Naive B cell (primary cell): ENCODE measurements around the gene ADAMTS16. TPM values are rescaled to one million over a fixed set of nuclear protein-coding genes. Genes with fewer than 3 reads are reported as not detected.

Experiments
- ATAC-seq, 2 donors: fragments of 150-1000 bp; cut with Tn5 transposase; 2 replicates each; pipeline ENCODE4 v1.10.0; 2021; ENCODE audit warnings: low read depth in 2 of 2, mild to moderate bottlenecking in 2 of 2, moderate library complexity in 2 of 2
- DNase-seq: peaks from one replicate; pipeline ENCODE4 v3.0.0; 2022
- H3K27ac Mint-ChIP-seq, 6 donors: one replicate each; pipeline ENCODE4 v1.8.0; 2020 to 2022; ENCODE audit warnings: mild to moderate bottlenecking in 6 of 6, mixed read lengths in 6 of 6, moderate library complexity in 5 of 6, inconsistent platforms in 2 of 6
- H3K27me3 Mint-ChIP-seq, 3 donors: one replicate each; pipeline ENCODE4 v1.8.0; 2021 to 2022; ENCODE audit warnings: mixed read lengths in 3 of 3, mild to moderate bottlenecking in 1 of 3
- H3K36me3 Mint-ChIP-seq, 2 donors: one replicate each; pipeline ENCODE4 v1.8.0; 2020 to 2022; ENCODE audit warnings: mixed read lengths in 2 of 2, inconsistent platforms in 1 of 2, mild to moderate bottlenecking in 1 of 2
- H3K4me1 Mint-ChIP-seq, 3 donors: one replicate each; pipeline ENCODE4 v1.8.0; 2020 to 2022; ENCODE audit warnings: mixed read lengths in 3 of 3, inconsistent platforms in 1 of 3, mild to moderate bottlenecking in 1 of 3, moderate library complexity in 1 of 3
- H3K4me3 Mint-ChIP-seq, 8 donors: one replicate each; pipeline ENCODE4 v1.8.0; 2020 to 2022; ENCODE audit warnings: mild to moderate bottlenecking in 8 of 8, mixed read lengths in 8 of 8, moderate library complexity in 8 of 8, inconsistent platforms in 2 of 8
- H3K9me3 Mint-ChIP-seq, 7 donors: one replicate each; pipeline ENCODE4 v1.8.0; 2020 to 2022; ENCODE audit warnings: mixed read lengths in 7 of 7, mild to moderate bottlenecking in 5 of 7, inconsistent platforms in 2 of 7, moderate library complexity in 1 of 7
- polyA plus RNA-seq, 6 donors: library from polyadenylated mRNA; unstranded; fragments of 300-500 nt; fragmentation: Illumina TruSeq; gene quantifications; one replicate each; pipeline ENCODE4 v1.2.3, GENCODE V29; 2021; ENCODE audit warnings: low read depth in 6 of 6

ADAMTS16 gene
- polyA plus RNA-seq, 6 donors from 2014 or later = not detected

DNA sequence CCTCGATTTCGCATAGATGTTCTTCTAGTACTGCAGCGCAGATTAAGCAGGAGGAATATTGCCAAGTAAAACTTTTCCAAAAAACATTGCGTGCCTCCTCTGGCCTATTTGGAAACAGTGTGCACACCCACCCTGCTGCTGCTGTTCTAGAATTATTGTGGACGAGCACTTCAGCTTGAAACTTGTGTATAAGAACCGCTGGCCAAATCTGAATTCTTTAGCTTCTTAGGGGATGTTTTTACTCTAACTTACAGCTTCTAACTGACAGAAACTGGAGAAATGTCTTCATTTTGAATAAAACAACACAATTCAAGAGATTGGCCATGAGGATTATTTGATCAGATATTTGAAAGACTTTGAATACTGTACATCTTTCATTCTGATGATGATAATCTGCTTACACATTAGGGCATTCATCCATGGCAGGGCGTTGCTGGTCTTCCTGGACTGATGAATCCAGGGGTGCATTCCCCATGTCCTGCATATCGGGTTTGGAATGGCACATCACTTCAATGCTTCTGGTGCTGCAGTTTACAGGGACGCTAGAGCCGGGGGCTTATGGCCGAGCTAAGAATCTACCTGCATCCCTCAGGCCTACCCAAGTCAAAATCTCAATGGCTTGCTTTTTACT, 6.5 kb downstream of the ADAMTS16 start:
- Mint-ChIP-seq H3K9me3 (peaks cover 0 to 12% (median 4%) of the 10 kb centered on the region in 7 donors), H3K27me3 (peaks cover 0 to 14% (median 4%) of the 10 kb centered on the region in 3 donors), H3K27ac (no peak overlapping the region), H3K4me1 (no peaks in the 10 kb centered on the region), H3K4me3 (no peak overlapping the region), H3K36me3 (no peaks in the 10 kb centered on the region)
- DNase-seq (no peak), ATAC-seq (no peak)

- no peak for DNase-seq
- Mint-ChIP-seq H3K36me3 (no peaks in the 10 kb centered on the region), H3K4me3 (no peak overlapping the region), H3K27ac (no peak overlapping the region), H3K9me3 (peaks cover 0 to 22% (median 5%) of the 10 kb centered on the region in 7 donors), H3K4me1 (no peaks in the 10 kb centered on the region), H3K27me3 (no peaks in the 10 kb centered on the region)
- no peak for ATAC-seq
Observed at GRCh38 chr5:5149154-5149553, 9.0 kb downstream of the ADAMTS16 start.

GRCh38 chr5:5150667-5151066, 10.5 kb downstream of the ADAMTS16 start:
- Mint-ChIP-seq H3K36me3 (no peaks in the 10 kb centered on the region), H3K27me3 (no peaks in the 10 kb centered on the region), H3K27ac (peak overlapping the region in 1 of 6 donors; percentile 10), H3K4me3 (no peak overlapping the region), H3K4me1 (peaks cover 3 to 4% (median 3%) of the 10 kb centered on the region in 3 donors), H3K9me3 (peaks cover 4 to 30% (median 6%) of the 10 kb centered on the region in 7 donors)
- DNase-seq = no peak
- no peak for ATAC-seq

GRCh38 chr5:5154733-5155132, 14.6 kb downstream of the ADAMTS16 start:
- no peak for DNase-seq
- H3K9me3 Mint-ChIP-seq = peaks cover 4 to 27% (median 8%) of the 10 kb centered on the region in 7 donors
- no peaks in the 10 kb centered on the region for H3K36me3 Mint-ChIP-seq
- H3K4me3 Mint-ChIP-seq = no peak overlapping the region
- H3K27me3 Mint-ChIP-seq = no peaks in the 10 kb centered on the region
- no peak overlapping the region for H3K27ac Mint-ChIP-seq
- no peak for ATAC-seq
- H3K4me1 Mint-ChIP-seq = peaks cover 4 to 7% (median 5%) of the 10 kb centered on the region in 3 donors

- no peak overlapping the region for H3K4me3 Mint-ChIP-seq
- no peaks in the 10 kb centered on the region for H3K36me3 Mint-ChIP-seq
- ATAC-seq (no peak), DNase-seq (no peak)
- H3K4me1 Mint-ChIP-seq = peaks cover 4 to 7% (median 5%) of the 10 kb centered on the region in 3 donors
- H3K27me3 Mint-ChIP-seq = no peaks in the 10 kb centered on the region
- H3K27ac Mint-ChIP-seq = no peak overlapping the region
- H3K9me3 Mint-ChIP-seq = peaks cover 4 to 27% (median 8%) of the 10 kb centered on the region in 7 donors
Observed at GRCh38 chr5:5155617-5156016, 15.5 kb downstream of the ADAMTS16 start.

DNA sequence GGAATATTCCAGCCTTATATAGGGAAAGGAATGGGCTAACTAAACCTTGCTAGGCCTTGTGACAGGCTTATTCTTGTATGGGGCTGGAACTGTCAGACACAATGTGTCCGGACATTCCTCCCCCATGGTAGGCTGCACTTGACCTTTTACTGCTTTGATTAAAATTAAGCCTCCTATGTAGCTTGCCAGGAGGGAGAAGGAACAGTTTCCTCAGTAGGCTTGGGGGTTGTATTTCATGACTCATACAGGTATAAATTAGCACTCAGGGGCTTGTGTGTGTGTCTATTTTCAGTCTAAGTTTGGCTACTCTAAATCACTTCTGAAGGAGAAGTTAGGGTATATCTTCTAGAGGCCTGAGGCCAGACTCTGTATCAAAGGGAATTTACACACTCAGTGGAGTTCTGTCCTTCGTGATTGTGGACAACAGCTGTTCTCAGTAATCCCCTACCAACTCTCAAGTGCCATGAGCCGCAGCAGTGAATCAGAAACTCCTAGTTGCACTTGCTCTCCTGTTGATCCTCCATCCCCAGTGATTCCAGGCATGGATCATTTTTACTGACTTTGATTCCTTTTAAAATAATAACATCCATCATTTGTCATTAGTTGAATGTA, 16.4 kb downstream of the ADAMTS16 start:
- no peak overlapping the region for H3K4me3 Mint-ChIP-seq
- ATAC-seq (no peak), DNase-seq (no peak)
- peaks cover 4 to 22% (median 7%) of the 10 kb centered on the region in 7 donors for H3K9me3 Mint-ChIP-seq
- H3K27ac Mint-ChIP-seq = no peak overlapping the region
- H3K36me3 Mint-ChIP-seq = no peaks in the 10 kb centered on the region
- no peaks in the 10 kb centered on the region for H3K27me3 Mint-ChIP-seq
- peaks cover 4 to 7% (median 5%) of the 10 kb centered on the region in 3 donors for H3K4me1 Mint-ChIP-seq

GRCh38 chr5:5158472-5158895, 18.4 kb downstream of the ADAMTS16 start:
- Mint-ChIP-seq H3K4me3 (no peak overlapping the region), H3K4me1 (peaks cover 4 to 7% (median 5%) of the 10 kb centered on the region in 3 donors), H3K9me3 (peaks cover 4 to 12% (median 6%) of the 10 kb centered on the region in 7 donors), H3K36me3 (no peaks in the 10 kb centered on the region), H3K27me3 (no peaks in the 10 kb centered on the region), H3K27ac (no peak overlapping the region)
- DNase-seq (no peak), ATAC-seq (no peak)

DNA sequence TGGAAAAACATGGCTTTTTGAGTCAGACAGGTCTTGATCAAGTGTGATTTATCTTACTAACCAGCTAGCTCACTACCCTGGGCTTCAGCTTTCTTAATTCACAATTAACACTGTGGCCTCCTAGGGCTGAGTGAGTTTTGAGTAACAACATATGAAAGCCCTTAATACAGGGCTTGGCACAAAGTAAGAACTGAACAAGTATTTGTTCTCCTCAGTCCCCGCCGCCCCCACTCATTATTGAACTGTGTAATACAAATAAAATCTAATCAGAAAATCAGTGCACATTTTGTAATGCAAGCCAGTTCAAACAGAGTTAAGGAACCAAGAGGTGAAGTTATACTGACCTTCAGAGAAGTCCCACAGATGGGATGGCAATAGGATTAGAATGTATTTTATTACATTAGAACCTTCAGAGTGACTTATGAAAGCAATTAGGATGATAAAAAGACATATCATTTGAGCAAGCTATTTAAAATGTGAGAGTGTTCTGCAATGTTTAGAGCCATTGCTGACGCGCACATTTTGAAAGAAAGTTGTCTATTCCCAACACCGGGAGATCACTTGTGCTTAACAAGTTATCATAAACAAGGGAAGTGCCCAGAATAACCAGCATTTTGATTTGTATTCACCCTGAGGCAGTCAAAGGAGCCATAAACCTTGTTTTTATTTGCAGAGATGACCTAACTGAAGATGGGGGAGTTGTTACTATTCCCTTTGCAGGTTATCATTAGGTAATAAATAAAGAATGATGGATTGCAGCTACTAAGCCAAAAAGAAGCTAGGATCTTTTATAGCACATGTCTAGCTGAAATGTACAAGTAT, 19.4 kb downstream of the ADAMTS16 start:
- ATAC-seq = no peak
- Mint-ChIP-seq H3K36me3 (no peaks in the 10 kb centered on the region), H3K9me3 (peaks cover 5 to 11% (median 6%) of the 10 kb centered on the region in 7 donors), H3K4me1 (peaks cover 4 to 7% (median 5%) of the 10 kb centered on the region in 3 donors), H3K4me3 (no peak overlapping the region), H3K27me3 (no peaks in the 10 kb centered on the region), H3K27ac (no peak overlapping the region)
- DNase-seq = no peak

DNA sequence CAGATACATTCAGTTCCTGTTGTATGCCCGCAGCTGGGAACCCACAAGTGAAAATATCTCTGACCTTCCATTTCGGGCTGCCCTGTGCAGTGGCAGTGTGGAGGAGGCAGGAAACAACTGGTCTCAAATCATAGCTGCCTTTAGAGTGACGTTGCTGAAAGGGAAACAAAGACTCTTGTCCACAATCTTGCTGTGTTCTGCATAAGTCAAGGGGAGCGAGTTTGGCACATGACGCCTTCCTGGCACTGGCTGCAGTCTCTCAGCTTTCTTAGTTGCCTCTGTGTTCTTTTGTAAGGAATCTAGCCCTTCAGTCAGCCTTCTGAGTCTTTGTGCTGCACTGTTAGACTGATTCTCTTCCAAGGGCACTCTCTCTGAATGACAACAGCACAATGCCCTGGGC, 24.0 kb downstream of the ADAMTS16 start:
- Mint-ChIP-seq H3K27ac (no peak overlapping the region), H3K36me3 (no peaks in the 10 kb centered on the region), H3K9me3 (peaks cover 0 to 4% (median 0%) of the 10 kb centered on the region in 7 donors), H3K27me3 (no peaks in the 10 kb centered on the region), H3K4me3 (no peak overlapping the region), H3K4me1 (no peaks in the 10 kb centered on the region)
- ATAC-seq (no peak), DNase-seq (no peak)

DNA sequence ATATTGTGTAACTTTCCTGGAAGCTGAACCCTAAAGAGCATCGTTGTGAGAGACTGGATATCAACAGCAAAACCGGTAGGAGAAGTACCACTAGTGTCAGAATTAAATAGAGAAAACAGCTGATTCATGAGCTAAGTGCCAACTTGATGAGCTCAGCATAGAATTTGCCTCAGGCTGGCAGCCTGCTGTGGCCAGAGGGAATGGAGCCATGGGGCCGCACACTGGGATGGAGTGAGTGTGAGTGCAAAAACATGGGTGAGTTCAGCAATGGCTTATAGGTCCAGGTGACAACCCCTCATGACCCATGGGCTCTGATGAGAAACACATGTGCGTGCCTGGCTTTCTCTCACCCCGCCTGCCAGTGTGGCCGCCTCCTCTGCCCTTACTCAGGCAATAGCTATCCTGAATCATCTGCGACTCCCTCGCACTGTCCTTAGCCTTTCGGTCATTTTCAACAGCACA, 25.4 kb downstream of the ADAMTS16 start:
- DNase-seq = no peak
- no peak for ATAC-seq
- no peaks in the 10 kb centered on the region for H3K4me1 Mint-ChIP-seq
- H3K9me3 Mint-ChIP-seq = peaks cover 0 to 5% (median 0%) of the 10 kb centered on the region in 7 donors
- H3K36me3 Mint-ChIP-seq = no peaks in the 10 kb centered on the region
- no peak overlapping the region for H3K4me3 Mint-ChIP-seq
- H3K27me3 Mint-ChIP-seq = no peaks in the 10 kb centered on the region
- H3K27ac Mint-ChIP-seq = no peak overlapping the region

- Mint-ChIP-seq H3K36me3 (no peaks in the 10 kb centered on the region), H3K27ac (no peak overlapping the region)
- DNase-seq = no peak
Observed at GRCh38 chr5:5169466-5169865, 29.3 kb downstream of the ADAMTS16 start.

GRCh38 chr5:5178136-5178535, 38.0 kb downstream of the ADAMTS16 start:
- DNase-seq (no peak), ATAC-seq (no peak)
- no peak overlapping the region for H3K27ac Mint-ChIP-seq
- no peak overlapping the region for H3K4me3 Mint-ChIP-seq
- peaks cover 1 to 11% (median 7%) of the 10 kb centered on the region in 7 donors for H3K9me3 Mint-ChIP-seq
- no peaks in the 10 kb centered on the region for H3K36me3 Mint-ChIP-seq
- peaks cover 0 to 12% (median 5%) of the 10 kb centered on the region in 3 donors for H3K27me3 Mint-ChIP-seq
- H3K4me1 Mint-ChIP-seq = peaks cover 0 to 4% (median 0%) of the 10 kb centered on the region in 3 donors

More at GRCh38 chr5:5169466-5169865, 29.3 kb downstream of the ADAMTS16 start:
- Mint-ChIP-seq H3K4me1 (no peaks in the 10 kb centered on the region), H3K4me3 (no peak overlapping the region), H3K27me3 (no peaks in the 10 kb centered on the region), H3K9me3 (peaks cover 2 to 10% (median 4%) of the 10 kb centered on the region in 7 donors)
- ATAC-seq = no peak

GRCh38 chr5:5178580-5178979, 38.5 kb downstream of the ADAMTS16 start:
- Mint-ChIP-seq H3K9me3 (peaks cover 0 to 11% (median 6%) of the 10 kb centered on the region in 7 donors), H3K36me3 (no peaks in the 10 kb centered on the region), H3K4me1 (peaks cover 0 to 6% (median 0%) of the 10 kb centered on the region in 3 donors), H3K27me3 (peaks cover 0 to 16% (median 9%) of the 10 kb centered on the region in 3 donors), H3K4me3 (no peak overlapping the region), H3K27ac (no peak overlapping the region)
- no peak for ATAC-seq
- DNase-seq = no peak
